HG03135 (cell line): ENCODE measurements around the gene ABCA9.

ENCODE experiments used
- ATAC-seq: cut with Tn5 transposase; IDR thresholded peaks from one replicate; pipeline ENCODE4 v1.9.1; 2021; ENCODE audit warnings: mild to moderate bottlenecking, moderate library complexity; ENCODE audit not compliant: unreplicated experiment

ABCA9 gene

GRCh38 chr17:69066482-69066881, 5.8 kb upstream of the ABCA9 start:
- ATAC-seq, result no peak

DNA sequence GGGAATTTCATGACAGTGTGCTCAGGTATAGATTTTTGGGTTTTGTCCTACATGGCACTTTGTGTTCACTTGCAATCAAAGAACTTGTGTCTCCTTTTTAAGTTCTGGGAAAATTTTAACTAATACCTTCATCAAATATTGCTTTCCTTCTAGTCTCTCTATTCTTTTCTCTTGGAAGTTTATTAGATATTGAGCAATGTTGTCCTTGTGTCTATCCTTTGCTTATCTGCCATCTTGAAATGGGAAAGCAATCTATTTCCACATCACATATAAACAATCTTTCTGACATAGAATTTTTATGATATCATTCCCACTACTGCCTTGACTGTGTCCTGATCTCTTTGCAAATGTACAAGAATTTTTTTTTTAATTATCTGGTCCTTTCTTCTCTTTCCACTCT, 4.4 kb upstream of the ABCA9 start:
- no peak for ATAC-seq

GRCh38 chr17:69064476-69064875, 3.7 kb upstream of the ABCA9 start:
- no peak for ATAC-seq

DNA sequence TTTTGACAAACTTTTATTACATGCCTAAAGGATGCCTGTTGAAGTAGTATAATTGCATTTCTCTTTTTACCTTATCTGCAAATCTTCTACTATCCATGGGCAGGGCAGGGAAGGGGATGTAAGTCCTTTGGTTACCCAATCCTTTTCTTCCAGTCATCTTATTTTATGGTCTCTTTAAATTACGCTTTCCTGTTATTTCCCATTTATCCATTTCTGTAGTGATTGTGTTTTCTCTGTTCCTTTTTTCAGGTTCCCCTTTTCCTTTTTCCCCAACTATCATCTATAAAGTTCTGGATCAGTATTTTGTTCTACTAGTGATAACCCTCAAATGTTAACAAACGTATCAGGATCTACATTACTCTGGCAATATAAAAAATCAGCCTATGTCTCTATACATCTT, 3.3 kb upstream of the ABCA9 start:
- ATAC-seq, result no peak

DNA sequence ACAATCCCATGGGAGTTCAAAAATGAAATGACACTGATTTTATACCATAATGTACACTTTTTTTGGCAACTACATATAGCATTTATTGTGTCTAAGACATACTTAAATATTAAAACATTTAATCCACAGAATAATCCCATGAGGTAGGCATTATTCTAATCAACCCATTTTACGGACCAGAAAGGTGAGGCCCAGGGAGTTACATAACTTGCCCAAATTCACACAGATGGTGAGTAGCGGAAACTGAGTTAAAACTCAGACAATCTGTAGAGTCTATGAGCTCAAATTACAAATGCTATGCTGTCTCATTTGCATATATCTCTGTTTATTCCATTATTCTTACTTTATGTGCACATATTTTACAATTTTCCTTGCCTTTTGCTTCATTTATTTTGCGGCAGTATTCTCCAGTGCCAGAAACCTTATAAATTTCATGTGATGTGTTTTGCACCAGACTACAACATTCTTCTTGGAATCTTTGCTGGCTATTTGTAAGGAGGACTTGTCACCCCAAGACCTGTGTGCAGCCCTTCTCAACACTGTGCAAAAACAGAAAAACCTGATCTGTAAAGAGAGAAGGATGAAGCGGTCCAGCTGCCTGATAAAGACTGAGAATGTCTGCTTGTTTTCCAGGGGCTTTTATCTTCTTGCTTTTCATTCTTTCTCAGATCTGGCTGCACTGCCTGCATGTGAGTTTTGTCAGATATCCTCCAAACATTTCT, 2.3 kb upstream of the ABCA9 start:
- no peak for ATAC-seq

DNA sequence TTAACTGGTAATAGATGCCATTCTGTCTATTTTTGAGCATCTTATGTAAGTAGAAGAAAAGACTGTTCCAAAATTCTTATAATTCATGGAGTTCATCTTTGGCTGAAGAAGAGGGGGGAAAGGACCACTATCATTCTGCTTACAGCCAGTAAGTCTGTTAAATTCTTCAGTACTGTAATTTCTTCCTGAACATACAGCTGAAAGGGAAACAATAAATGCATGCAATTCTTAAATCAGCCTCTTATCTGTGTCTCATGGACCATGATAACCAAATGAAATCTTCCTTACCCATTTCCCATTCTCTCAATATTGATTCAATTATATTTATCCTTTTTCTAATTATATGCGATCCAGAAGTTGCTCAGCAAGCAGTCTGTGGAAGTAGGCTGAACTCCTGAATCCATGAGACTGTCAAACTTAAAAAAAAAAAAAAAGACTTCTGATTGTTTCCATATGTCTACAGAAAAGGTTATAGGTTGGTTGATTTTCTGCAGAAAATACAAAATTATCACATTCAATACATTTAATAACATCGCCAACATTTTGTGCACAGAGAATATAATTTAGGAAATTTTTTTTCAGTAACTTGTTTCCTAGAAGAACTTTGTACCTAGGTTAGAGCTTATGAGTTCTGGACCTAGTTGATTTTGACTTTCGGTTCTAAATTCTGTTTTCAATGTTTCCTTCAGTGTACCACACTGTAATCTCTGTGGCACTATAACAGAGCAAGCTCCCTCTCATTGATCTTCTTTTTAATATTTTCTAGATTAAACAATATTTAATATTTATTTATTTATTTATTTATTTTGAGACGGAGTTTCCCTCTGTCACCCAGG, 1.2 kb upstream of the ABCA9 start:
- ATAC-seq, result no peak

DNA sequence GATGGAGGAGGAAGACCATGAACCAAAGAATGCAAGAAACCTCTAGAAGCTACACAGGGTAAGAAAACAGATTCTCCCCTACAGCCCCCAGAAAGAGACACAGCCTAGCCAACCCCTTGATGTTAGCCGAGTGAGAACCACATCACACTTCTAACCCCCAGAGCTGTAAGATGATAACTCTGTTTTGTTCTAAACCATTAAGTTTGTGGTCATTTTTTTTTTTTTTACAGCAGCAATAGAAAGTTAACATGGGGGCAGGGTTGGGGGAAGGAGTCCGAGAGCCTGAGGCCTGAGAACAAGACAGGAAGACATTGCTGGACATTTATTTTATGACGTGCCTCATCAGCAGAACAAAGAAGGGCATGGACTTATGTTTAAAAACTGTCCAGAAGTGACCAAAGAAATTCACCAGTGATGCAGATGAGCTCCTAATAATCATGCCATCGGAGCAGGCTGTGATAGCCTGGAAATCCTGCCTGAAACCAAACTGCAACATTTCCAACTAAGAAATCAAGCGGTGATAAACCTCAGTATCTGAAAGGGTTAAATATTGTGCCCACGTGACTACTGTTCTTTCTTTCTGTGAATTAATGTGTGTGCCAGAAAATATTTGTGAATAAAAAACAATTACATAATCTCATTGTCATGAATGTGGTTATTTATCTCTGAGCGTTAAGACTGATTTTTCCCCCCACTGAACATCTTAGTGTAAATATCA, 1.1 kb downstream of the ABCA9 start:
- ATAC-seq, result no peak

- ATAC-seq, result no peak
Measured at GRCh38 chr17:69058165-69058564, 2.6 kb downstream of the ABCA9 start.

DNA sequence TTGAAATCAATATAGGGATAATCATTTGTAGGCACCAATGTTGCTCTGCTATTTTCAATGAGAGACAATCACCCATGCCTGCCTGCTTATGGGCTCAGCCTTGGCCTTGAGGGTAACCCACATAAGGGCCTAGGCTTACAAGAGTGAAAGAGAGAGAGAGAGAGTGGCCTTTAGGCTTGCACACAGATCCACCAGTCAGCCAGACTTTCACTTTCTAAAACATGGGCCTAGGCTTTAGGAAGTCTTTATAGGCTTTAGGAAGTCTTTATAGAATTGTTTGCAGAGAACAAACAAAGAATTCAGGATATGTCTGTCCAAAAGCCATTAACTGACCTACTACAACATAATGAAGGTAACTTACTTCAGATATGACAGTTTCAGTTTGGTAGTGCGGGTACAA, 3.4 kb downstream of the ABCA9 start:
- ATAC-seq, result no peak

GRCh38 chr17:69056179-69056823, 4.4 kb downstream of the ABCA9 start:
- no peak for ATAC-seq

DNA sequence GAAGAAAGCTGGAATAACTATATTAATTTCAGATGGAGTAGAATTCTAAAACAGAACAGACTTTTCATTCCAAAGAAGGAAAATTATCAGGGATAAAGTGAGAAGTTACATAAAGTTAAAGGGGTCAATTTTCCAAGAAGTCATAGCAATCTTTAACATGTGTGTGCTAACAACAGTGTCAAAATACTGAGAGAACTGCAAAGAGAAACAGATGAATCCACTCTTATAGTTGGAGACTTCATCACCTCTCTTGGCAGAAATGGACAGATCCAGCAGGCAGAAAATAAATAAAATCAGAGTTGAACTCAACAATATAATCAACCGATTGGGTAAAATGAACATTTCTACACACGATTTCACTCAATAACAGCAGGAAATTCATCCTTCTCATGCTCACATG, 5.4 kb downstream of the ABCA9 start:
- no peak for ATAC-seq

GRCh38 chr17:69050999-69051775, 9.5 kb downstream of the ABCA9 start:
- no peak for ATAC-seq

- no peak for ATAC-seq
Measured at GRCh38 chr17:69048634-69049033, 12.1 kb downstream of the ABCA9 start.

GRCh38 chr17:69047368-69048263, 13.1 kb downstream of the ABCA9 start:
- ATAC-seq, result no peak

DNA sequence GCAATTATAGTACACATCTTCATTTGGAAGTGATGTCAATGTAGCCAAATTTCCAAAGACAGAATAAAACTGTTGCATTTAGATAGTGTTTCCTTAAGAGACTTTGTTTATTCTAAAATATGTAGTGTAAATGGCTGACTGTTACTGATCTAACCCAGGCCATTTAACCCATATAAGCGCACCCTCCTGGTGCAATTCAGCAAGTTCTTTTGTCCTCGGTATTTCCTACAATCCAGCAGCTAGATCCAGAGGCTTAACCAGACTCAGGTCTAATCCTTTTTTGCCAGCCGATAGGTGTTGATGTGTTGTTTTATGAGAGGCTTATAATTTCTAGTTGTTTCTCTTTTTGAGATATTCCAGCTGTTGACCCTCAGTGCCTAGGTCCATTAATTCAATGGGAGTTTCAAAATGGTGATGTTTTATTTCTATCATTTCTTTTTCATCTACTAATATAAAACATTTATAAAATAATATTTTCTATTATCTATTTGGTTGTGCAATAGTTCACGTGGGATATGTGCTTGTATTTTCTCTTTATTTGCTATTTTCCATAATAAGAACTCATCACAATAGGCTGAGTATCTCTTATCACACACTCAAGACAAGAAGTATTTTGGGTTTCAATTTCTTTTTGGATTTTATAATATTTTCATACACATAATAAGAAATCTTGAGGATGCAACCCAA, 14.5 kb downstream of the ABCA9 start:
- ATAC-seq, result no peak

- no peak for ATAC-seq
Measured at GRCh38 chr17:69045646-69046045, 15.1 kb downstream of the ABCA9 start.

GRCh38 chr17:69044371-69044770, 16.4 kb downstream of the ABCA9 start:
- no peak for ATAC-seq

DNA sequence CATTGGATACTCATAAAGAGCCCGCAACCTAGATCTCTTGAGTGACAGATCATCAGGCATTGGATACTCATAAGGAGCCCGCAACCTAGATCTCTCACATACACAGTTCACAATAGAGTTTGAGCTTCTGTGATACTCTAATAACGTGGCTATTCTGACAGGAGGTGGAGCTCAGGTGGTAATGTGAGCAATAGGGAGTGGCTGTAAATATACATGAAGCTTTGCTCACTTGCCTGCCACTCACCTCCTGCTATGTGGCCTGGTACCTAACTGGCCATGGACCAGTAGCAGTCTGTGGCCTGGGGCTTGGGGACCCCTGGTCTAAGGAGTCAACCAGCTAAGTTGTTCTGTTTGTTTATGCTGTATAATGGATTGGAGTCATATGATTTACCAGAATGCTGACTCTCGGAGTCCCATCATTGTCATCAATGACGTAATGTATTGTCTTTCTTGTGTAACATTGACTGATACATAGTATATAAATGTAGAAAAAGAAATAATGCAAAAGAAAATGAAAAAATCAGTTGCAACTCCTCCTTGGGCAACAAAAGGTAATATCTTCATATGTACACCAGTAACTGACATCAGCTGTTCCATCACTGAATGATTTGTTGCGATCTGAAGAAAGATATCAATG, 17.5 kb downstream of the ABCA9 start:
- ATAC-seq, result no peak
